ENCODE data around the gene SYNE4. TPM values are rescaled to one million over a fixed set of nuclear protein-coding genes. Genes with fewer than 3 reads are reported as not detected.

SYNE4 gene, protein sequence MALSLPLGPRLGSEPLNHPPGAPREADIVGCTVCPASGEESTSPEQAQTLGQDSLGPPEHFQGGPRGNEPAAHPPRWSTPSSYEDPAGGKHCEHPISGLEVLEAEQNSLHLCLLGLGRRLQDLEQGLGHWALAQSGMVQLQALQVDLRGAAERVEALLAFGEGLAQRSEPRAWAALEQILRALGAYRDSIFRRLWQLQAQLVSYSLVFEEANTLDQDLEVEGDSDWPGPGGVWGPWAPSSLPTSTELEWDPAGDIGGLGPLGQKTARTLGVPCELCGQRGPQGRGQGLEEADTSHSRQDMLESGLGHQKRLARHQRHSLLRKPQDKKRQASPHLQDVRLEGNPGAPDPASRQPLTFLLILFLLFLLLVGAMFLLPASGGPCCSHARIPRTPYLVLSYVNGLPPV
- 0.25 TPM in 1 of 2 replicates, not detected in the other for total RNA-seq

DNA sequence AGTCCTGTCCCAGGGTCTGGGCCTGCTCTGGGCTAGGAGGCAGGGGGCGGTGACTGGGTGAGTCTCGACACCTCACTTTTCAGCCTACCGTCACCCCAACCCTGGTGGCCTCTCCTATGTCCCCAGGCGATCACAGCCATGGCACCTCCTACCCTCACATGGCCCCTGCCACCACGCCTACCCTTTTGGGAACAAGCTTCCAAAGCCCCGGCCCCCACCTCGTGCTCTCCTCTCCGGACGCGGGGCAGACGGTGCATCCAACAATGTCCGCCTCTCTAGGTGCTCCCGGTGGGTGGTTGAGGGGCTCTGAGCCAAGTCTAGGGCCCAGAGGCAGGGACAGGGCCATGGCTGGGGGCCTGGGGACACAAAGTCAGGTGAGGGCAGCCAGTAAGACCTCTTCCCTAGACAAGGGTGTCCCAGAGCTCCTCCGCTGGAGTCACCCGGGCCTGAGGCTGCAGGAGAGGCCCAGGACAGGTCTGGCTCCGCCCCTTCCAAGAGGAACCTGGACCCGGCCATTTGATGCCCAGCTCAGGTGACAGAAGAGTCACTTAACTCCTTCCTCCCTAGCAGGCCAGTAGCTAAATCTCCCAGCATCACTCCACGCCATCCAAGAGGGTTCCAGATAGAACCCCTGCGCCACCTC is at the start of gene SYNE4:
Gene SYNE4 (minus strand): TSS at position 478 of the 643 bp plus-strand sequence. CDS start 132 bp downstream, at position 346.

DNA sequence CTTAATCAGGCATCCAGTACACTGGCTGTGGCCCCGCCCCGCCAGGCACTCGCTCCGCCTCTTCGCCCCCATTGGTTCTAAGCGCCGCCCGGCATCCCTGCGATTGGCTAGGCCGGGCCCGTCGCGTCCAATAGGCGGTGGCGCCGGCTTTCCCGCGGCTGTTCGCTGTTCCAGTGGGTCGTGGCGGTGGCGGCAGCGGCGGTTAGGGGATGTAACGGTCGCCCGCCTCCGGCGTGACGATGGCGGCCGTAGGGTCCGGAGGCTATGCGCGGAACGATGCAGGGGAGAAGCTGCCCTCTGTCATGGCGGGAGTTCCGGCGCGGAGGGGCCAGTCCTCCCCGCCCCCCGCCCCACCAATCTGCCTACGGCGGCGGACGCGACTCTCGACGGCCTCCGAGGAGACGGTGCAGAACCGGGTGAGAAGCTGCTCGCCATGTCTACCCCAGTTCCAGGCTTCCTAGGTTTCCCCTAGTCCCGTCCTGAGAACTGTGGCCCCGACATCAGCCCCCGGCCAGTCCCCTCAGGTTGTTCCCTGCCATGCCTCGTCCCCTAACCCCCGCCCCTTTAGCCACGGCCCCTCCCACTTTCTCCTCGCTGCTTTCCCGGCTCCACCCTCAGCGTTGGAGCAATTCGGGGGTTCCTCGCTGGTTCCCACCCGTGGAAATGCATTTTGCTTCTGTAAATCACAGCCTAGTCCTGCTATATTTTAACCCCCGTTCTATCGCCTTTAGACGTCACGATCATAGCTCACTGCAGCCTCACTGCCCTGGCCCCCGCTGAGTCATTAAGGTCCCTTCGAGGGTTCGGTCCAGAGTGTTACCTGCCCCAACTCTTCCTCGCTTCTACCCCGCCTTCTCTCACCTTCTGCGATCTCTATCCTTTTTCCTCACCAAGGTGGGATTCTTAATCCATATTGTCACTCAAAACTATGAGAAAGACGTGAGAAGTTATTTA is 46.4 kb upstream of the SYNE4 start, which contains the start of gene WDR62:
Gene WDR62 (plus strand): TSS at position 165 of the 954 bp plus-strand sequence. CDS start 75 bp downstream, at position 240.

DNA sequence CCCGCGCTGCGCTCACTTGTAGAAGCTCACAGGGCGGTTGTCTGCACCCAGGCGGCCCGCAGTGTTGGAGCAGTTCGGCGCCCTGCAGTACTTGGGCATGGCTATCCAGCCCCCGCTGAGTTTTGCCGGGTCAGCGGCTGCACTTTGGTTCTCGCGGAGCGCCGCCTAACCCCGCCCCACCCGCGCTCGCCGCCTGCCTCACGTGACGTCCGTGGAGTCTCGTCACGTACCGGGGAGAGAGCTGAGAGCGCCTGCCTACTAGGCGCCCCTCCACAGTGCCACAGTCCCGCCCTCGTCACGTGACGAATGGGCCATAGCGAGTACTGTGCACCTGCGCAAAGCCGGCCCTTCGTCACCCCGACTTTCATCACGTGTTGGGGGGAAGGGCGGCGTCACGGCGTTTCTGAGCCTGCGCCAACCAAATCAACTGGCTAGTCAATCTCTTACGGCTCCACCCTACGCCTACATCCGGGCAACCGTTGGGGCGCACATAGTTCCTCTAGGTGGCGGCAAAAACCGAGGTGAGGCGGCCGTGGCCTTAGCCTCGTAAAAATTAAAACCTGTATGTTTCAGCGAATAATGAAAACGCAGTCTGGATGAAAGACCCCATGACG is 45.6 kb upstream of the SYNE4 start, which contains the start of gene THAP8:
Gene THAP8 (minus strand): TSS at position 167 of the 614 bp plus-strand sequence. CDS start 68 bp downstream, at position 99.

DNA sequence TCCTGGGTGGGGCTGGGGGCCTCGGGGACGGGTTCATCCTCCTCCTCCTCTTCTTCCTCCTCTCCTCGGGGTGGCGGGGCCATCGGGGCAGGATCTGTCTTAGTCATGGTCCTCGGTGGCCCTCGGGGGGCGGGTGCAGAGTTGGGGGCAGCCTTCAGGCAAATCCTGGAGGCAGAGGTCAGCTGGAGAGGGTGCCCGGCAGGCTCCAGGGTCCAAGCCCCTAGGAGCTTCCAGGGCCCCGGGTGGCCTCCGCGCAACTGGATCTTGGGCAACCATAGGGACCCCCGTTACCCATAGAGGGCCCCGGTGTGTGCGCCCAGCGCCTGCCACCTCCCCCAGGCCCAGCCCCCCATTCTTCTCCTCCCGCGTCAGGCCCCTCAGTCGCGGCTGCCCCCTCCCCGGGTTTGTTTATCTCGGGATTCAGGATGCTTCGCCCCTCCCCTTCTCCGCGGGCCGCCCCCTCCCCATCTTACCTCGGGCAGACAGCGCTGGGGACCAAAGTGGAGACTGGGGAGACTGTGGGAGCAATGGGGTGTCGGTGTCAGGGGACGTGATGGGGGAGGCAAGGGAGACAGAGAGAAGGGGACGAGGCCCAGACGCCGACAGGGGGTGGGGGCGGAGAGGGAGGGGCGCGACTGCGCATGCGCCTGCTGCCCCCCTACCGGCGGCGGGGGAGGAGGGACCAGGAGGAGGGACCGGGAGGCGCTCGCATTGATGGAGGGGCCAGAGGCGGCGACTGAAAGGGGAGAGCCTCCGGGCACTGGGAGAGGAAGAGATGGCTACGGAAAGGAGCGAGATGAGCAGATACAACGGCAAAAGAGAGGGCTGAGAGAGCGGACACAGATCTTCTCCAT is 23.9 kb upstream of the SYNE4 start, which contains the start of gene CLIP3:
Gene CLIP3 (minus strand): TSS at position 623 of the 854 bp plus-strand sequence. CDS start 516 bp downstream, at position 107.

DNA sequence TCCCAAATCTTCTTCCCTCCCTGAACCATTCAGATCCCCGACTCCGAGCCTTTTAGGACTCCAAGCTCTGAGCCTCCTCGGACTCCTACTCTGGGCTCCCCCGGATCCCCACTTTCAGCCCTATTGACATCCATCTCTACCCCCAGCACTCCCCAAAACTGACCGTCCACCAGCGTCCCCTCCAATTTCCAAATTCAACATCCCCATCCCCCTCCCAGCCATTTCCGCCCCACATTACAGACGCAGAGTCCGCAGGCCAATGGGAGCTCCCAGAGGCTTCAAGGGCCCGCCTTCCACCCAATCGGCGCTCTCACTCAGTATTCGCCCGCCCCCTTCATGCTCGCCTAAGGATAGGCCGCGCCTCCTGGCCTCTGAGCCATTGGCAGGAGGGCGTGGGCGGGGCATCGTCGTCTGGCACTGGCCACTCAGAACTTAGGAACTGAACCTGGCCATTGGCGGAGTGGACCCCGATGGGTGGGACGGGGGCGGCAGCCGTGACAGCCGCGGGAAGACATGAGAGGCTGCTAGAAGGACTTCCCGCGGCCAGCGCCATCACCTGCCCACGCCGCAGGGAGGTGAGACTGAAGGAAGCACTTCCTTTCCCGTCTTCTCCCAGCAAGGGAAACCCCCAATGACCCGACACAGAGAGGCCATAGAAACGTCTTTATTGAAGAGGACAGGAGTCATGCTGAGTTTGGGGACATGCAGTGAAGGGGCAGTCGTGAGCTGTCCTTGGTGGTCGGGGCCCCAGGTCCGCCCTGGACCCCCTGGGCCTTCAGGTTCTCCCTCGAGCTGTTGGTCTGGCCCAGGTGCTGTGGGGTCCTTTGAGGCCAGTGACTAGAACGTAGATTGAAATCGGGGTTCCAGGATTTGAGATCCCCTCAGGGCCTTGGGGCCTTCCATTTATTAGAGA is 5.7 kb upstream of the SYNE4 start, which contains the start of gene ALKBH6:
Gene ALKBH6 (minus strand): TSS at position 202 of the 913 bp plus-strand sequence. CDS start 816 bp downstream, outside the sequence.

DNA sequence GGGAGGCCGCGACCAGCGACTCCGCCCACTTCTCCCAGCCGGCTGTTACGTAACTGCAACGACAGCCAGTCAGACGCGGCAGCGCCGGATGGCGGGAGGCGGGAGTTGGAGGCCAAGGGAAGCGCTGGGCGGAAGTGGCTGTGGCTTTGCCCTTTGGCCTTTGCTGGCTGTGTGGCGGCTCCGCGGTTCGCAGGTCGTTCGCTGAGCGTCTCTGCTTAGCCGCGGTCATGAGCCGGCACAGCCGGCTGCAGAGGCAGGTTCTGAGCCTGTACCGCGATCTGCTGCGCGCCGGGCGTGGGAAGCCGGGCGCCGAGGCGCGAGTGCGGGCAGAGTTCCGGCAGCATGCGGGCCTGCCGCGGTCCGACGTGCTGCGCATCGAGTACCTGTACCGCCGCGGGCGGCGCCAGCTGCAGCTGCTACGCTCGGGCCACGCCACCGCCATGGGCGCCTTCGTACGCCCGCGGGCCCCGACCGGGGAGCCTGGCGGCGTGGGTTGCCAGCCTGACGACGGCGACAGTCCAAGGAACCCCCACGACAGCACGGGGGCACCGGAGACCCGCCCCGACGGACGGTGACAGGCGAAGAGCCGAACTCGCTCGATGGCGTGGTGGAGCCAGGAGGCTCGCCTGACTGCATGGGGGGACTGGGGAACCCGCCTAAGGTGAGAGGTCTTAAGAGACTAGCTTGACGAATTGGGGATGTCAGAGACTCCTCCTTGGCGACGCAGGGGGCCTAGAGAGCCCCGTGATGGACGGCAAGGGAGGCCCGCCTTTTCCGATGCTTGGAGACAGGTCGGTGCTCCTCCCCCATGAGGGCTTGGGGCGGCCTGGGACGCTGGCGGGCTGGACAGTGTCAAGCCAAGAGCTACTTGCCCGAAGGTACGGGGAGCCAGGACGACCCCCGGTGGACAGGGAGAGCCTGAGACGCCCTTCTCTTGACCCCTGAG is 13.3 kb downstream of the SYNE4 start, which contains the start of gene SDHAF1:
Gene SDHAF1 (plus strand): TSS at position 141 of the 946 bp plus-strand sequence. CDS start 87 bp downstream, at position 228.

Other genes with a start within 250 kb of the SYNE4 start
- gene ARHGAP33, start 233.2 kb downstream of the SYNE4 start, total RNA-seq: 2.9 and 3.2 TPM in 2 replicates
- gene PRODH2, start 196.0 kb downstream of the SYNE4 start, total RNA-seq: not detected in 2 replicates
- gene NPHS1, start 156.3 kb downstream of the SYNE4 start, total RNA-seq: not detected in 2 replicates
- gene KIRREL2, start 151.9 kb downstream of the SYNE4 start, total RNA-seq: not detected in 2 replicates
- 7.7 and 14.0 TPM in 2 replicates for gene APLP1, start 140.2 kb downstream of the SYNE4 start, total RNA-seq
- 3.2 and 4.0 TPM in 2 replicates for gene NFKBID, start 108.3 kb downstream of the SYNE4 start, total RNA-seq
- gene HCST, start 106.3 kb downstream of the SYNE4 start, total RNA-seq: 0.79 and 1.2 TPM in 2 replicates
- not detected in 2 replicates for gene TYROBP, start 100.5 kb downstream of the SYNE4 start, total RNA-seq
- 1.5 and 2.4 TPM in 2 replicates for gene LRFN3, start 72.4 kb downstream of the SYNE4 start, total RNA-seq
- 13.5 and 15.2 TPM in 2 replicates for gene SDHAF1, start 13.6 kb downstream of the SYNE4 start, total RNA-seq
- gene ALKBH6, start 5.4 kb upstream of the SYNE4 start, total RNA-seq: 13.9 and 18.8 TPM in 2 replicates
- 3.4 and 11.8 TPM in 2 replicates for gene CLIP3, start 24.1 kb upstream of the SYNE4 start, total RNA-seq
- 0.50 and 1.2 TPM in 2 replicates for gene THAP8, start 45.5 kb upstream of the SYNE4 start, total RNA-seq
- gene WDR62, start 46.1 kb upstream of the SYNE4 start, total RNA-seq: 3.2 and 6.2 TPM in 2 replicates
- not detected in 2 replicates for gene OVOL3, start 102.3 kb upstream of the SYNE4 start, total RNA-seq
- 87.4 and 111 TPM in 2 replicates for gene POLR2I, start 106.1 kb upstream of the SYNE4 start, total RNA-seq
- gene TBCB, start 106.7 kb upstream of the SYNE4 start, total RNA-seq: 265 and 341 TPM in 2 replicates
- 545 and 630 TPM in 2 replicates for gene CAPNS1, start 131.3 kb upstream of the SYNE4 start, total RNA-seq
- gene COX7A1, start 143.6 kb upstream of the SYNE4 start, total RNA-seq: 79.4 and 93.1 TPM in 2 replicates
- gene ZNF565, start 205.9 kb upstream of the SYNE4 start, total RNA-seq: 5.9 and 7.1 TPM in 2 replicates
- gene ZNF146, start 206.3 kb upstream of the SYNE4 start, total RNA-seq: 83.0 and 86.5 TPM in 2 replicates

Data from aortic smooth muscle cell (primary cell).